GM12891 (cell line): Measurements from ENCODE around the gene PIP4K2C.

Source experiments
- POLR2A ChIP-seq: IDR thresholded peaks from 2 replicates; pipeline ENCODE4 v1.6.1; 2011; ENCODE audit warnings: low read depth, low read length, control low read depth
- POLR2AphosphoS5 ChIP-seq: IDR thresholded peaks from 2 replicates; pipeline ENCODE4 v1.6.1; 2011; ENCODE audit warnings: low read depth, low read length, control low read depth
- TAF1 ChIP-seq: IDR thresholded peaks from 2 replicates; pipeline ENCODE4 v1.6.1; 2011; ENCODE audit warnings: low read depth, low read length, control low read depth

DNA sequence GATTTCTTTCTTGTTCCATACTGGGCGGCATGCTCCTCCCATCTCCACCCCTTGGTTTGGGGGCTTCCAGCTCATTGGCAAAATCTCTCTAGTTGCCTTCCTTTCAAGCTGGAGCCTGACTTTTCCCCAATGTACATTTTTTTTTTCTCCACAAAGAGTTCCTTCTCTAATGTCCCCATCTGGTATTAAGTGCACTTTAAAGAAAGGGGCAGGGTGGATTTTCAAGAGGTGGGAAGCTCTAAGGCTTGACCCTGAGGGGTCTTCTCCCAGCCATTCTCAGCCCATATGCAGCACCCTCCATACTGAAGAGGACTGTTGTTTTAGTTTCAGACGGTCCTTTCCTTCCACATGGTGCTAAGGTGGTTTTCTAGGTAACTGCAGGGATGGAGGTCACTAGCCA, 5.8 kb upstream of the PIP4K2C start:
- TF ChIP-seq POLR2A (no peak), POLR2AphosphoS5 (no peak), TAF1 (no peak)
